ENCODE measurements around the gene JAK3. TPM values are rescaled to one million over a fixed set of nuclear protein-coding genes. Genes with fewer than 3 reads are reported as not detected.
A peak's percentile ranks its signal among the peaks of the same experiment; 100 is the strongest.

The JAK3 gene
- total and polyA plus RNA-seq, 9 donors = 6.6 to 35.5 (median 17.8) TPM

DNA sequence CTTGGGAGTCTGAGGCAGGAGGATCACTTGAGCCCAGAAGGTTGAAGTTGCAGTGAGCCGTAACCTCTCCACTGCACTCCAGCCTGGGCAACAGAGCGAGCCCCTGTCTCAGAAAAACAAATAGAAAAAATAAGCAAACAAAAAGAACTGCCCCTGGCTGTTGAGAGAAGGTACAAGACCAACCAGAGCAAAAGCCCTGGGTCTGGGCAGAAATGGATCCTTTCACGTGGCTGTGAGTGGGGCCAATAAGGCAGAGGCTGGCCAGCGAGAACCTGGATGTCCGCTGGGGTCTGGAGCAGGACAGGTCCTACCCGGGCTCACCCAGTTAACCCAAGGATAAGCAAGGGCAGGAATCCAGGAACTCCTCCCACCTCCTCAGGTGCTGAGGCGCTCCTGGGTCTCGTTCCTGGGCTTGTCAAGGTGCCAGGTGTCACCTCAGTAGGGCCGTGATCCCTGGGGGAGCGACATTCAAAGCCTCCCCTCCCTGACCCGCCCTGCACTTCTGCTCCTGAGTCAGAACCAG is 19.2 kb upstream of the JAK3 start:
- TF ChIP-seq POLR2A (IDR thresholded peaks at IDR 0.05) (no peak), EP300 (IDR thresholded peaks at IDR 0.05) (no peak)
- TF ChIP-seq, protein P1, sequence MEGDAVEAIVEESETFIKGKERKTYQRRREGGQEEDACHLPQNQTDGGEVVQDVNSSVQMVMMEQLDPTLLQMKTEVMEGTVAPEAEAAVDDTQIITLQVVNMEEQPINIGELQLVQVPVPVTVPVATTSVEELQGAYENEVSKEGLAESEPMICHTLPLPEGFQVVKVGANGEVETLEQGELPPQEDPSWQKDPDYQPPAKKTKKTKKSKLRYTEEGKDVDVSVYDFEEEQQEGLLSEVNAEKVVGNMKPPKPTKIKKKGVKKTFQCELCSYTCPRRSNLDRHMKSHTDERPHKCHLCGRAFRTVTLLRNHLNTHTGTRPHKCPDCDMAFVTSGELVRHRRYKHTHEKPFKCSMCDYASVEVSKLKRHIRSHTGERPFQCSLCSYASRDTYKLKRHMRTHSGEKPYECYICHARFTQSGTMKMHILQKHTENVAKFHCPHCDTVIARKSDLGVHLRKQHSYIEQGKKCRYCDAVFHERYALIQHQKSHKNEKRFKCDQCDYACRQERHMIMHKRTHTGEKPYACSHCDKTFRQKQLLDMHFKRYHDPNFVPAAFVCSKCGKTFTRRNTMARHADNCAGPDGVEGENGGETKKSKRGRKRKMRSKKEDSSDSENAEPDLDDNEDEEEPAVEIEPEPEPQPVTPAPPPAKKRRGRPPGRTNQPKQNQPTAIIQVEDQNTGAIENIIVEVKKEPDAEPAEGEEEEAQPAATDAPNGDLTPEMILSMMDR (IDR thresholded peaks at IDR 0.05) = no peak
- Histone ChIP-seq H3K36me3 (no peaks in the 10 kb centered on the region), H3K27ac (no peak overlapping the region), H3K4me1 (ENCODE audit: insufficient read depth) (no peaks in the 10 kb centered on the region), H3K27me3 (no peaks in the 10 kb centered on the region), H3K4me3 (no peak overlapping the region), H3K9me3 (no peaks in the 10 kb centered on the region)
- no peak for DNase-seq
- intact Hi-C loops (cut with DNase I) = loop anchor here in 2 of 4 donors (10.0 kb wide), 2 partner anchors 118 to 128 kb away; no protein-coding TSS in a partner anchor
- WGBS, 3 donors = 61 to 70% (median 67%) methylated on average over 11 of the region's 11 CpGs

DNA sequence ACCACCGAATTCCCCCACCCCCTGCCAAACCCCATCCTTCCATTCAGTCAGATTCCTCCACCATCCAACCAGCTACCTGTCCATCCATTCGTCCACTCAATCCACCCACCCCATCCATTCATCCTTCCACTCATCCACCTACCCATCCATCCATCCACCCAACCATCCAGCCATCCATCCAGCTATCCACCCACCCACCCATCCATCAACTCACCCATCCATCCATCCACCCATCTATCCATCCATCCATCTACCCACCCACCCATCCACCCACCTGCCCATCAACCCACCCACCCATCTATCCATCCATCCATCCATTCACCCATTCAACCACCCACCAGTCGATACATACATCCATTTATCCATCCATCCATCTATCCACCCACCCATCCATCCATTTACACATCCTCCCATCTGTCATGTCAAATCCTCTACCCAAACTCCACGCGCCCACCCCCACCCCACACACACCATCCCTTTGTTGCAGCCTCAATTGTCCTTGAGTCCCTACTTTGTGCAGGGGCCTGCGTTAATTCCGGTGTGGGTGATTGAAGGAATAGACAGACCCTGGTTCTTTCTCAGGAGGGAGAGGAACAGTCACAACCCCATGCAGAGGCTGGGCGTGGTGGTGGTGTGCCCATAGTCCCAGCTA is 18.7 kb upstream of the JAK3 start:
- Histone ChIP-seq H3K36me3 (no peaks in the 10 kb centered on the region), H3K4me1 (ENCODE audit: insufficient read depth) (no peaks in the 10 kb centered on the region), H3K4me3 (no peak overlapping the region), H3K27me3 (no peaks in the 10 kb centered on the region), H3K9me3 (no peaks in the 10 kb centered on the region), H3K27ac (no peak overlapping the region)
- 87 to 91% (median 87%) methylated on average over 8 of the region's 8 CpGs for WGBS, 3 donors
- TF ChIP-seq POLR2A (IDR thresholded peaks at IDR 0.05) (no peak), EP300 (IDR thresholded peaks at IDR 0.05) (no peak)
- TF ChIP-seq, protein P1 (IDR thresholded peaks at IDR 0.05) = no peak
- intact Hi-C loops (cut with DNase I) = loop anchor here in 2 of 4 donors (10.0 kb wide), 2 partner anchors 118 to 128 kb away; no protein-coding TSS in a partner anchor
- DNase-seq = no peak

DNA sequence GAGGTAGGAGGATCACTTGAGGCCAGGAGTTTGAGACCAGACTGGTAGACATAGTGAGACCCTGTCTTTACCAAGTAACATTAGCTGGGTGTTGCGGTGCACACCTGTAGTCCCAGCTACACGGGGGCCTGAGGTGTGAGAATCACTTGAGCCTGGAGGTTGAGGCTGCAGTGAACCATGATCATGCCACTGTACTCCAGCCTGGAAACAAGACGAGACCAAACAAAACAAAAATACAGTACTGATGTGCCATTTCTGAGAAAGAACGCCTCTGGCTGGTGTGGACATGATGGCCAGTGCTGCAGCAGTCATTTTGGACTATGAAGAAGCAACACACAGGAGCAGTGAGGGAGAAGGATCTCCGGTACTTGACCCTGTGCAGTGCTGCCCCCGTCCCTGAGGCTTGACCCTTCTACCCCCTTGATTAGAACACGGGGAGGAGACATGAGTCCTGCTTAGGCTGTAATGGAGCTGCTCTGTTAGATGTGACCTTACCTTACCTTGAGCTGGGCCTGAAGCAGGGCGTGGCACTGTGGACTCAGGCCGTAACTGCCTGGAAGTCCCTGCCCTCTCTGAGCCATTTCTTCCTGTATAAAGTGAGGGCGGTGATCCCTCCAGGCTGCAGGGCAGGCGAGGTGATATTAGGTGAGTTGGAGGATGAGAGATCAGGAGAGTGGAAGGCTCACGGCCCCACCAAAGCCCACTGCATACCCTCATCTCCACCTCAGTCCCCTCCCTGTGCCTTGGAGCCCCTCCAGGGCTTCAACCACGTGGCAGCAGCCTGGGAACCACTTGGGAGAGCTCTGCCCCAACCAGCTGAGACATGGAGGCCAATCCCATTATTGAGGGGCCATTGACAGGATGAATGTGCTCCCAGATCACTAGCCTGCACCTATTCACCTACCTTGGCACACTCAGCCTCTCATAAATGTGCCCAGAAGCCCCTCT is 17.9 kb upstream of the JAK3 start:
- no peak for TF ChIP-seq EP300 (IDR thresholded peaks at IDR 0.05)
- TF ChIP-seq POLR2A (IDR thresholded peaks at IDR 0.05) = no peak
- TF ChIP-seq, protein P1 (IDR thresholded peaks at IDR 0.05) = no peak
- H3K27ac ChIP-seq = no peak overlapping the region

DNA sequence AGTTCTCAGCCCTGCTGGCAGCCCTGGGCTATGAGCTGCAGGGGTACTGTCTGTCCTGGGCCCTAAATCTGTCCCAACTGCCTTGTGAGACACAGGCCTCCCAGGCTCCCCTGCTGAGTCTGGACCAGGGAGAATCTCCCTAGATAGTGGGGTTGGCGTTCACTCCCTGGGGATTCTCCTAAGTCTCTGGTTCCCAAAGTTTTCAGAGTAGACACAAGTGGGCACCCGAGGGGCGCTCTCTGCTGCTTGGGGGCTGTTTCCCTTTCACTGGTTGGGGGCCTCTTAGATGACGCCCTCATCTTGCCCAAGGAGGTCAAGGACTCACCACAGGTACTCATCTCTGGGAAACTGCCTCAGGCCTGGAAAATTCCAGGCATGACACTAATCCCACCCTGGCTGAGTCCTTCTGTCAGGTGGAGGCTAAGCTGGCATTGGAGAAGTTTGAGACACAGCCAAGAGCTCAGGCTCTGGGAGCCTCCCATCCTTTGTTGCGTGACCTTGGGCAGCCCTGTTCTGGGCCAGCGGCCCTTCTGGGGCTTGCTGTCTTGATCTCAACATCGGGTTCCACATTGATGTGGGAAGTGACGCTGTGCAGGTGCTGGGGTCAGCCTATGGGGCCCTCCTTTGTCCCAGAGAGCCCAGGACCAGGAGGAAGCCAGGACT is 15.9 kb upstream of the JAK3 start:
- 45 to 59% (median 56%) methylated on average over 8 of the region's 8 CpGs for WGBS, 3 donors
- no peaks in the 10 kb centered on the region for H3K36me3 ChIP-seq
- H3K27ac ChIP-seq = no peak overlapping the region
- H3K27me3 ChIP-seq = no peaks in the 10 kb centered on the region
- intact Hi-C loops (cut with DNase I) = loop anchor here in 2 of 4 donors (10.0 kb wide), 2 partner anchors 121 to 131 kb away; no protein-coding TSS in a partner anchor
- TF ChIP-seq, protein P1 (IDR thresholded peaks at IDR 0.05) = no peak
- no peak for TF ChIP-seq EP300 (IDR thresholded peaks at IDR 0.05)
- TF ChIP-seq POLR2A (IDR thresholded peaks at IDR 0.05) = no peak
- H3K4me1 ChIP-seq (ENCODE audit: insufficient read depth) = peaks cover 5% of the 10 kb centered on the region
- DNase-seq = no peak
- no peaks in the 10 kb centered on the region for H3K9me3 ChIP-seq
- H3K4me3 ChIP-seq = no peak overlapping the region

More for the DNA sequence above, 17.9 kb upstream of the JAK3 start:
- WGBS, 3 donors = 60 to 68% (median 64%) methylated on average over 13 of the region's 13 CpGs
- peaks cover 5% of the 10 kb centered on the region for H3K4me1 ChIP-seq (ENCODE audit: insufficient read depth)
- intact Hi-C loops (cut with DNase I) = loop anchor here in 2 of 4 donors (10.0 kb wide), 2 partner anchors 119 to 129 kb away; no protein-coding TSS in a partner anchor
- no peak overlapping the region for H3K4me3 ChIP-seq
- peak in 1 of 5 donors; percentile 6 for DNase-seq
- no peaks in the 10 kb centered on the region for H3K36me3 ChIP-seq
- no peaks in the 10 kb centered on the region for H3K27me3 ChIP-seq
- no peaks in the 10 kb centered on the region for H3K9me3 ChIP-seq

All from ovary (tissue), 9 donors.